NB4 (cell line): ENCODE results near the gene INPP5B.

Experiments
- CTCF ChIP-seq: IDR thresholded peaks from one replicate; pipeline ENCODE4 v1.5.1; 2012; ENCODE audit warnings: low read depth, low read length
- MAX ChIP-seq: IDR thresholded peaks from 2 replicates; pipeline ENCODE4 v1.6.1; 2011; ENCODE audit warnings: low read depth, low read length

- TF ChIP-seq CTCF (no peak), MAX (no peak)
Measured at GRCh38 chr1:37965301-37965700, 18.4 kb upstream of the INPP5B start.
